Upper lobe of left lung (tissue), 6 donors: ENCODE measurements around the gene SRPK1. TPM values are rescaled to one million over a fixed set of nuclear protein-coding genes. Genes with fewer than 3 reads are reported as not detected.
"Not testable (repeated sequence)": the region's sequence is repeated elsewhere in the genome, so short reads cannot be mapped to it uniquely, and the experiment has no call there.

Source experiments
- ATAC-seq, 2 donors: fragments of 200-7000 bp; cut with Tn5 transposase; one replicate each; pipeline ENCODE4 v1.9.1; 2022; ENCODE audit warnings: mild to moderate bottlenecking in 2 of 2, moderate library complexity in 2 of 2; ENCODE audit not compliant: low FRiP score in 2 of 2
- DNase-seq, 2 donors: peaks; one replicate each; pipeline ENCODE4 v3.0.0-alpha.2; 2019 to 2020
- H3K27ac ChIP-seq, 4 donors: fragments of 200-600 bp; sonication (generic); one replicate each; pipeline ENCODE4 v1.5.1; 2016 to 2019
- H3K27me3 ChIP-seq, 4 donors: fragments of 200-600 bp; sonication (generic); one replicate each; pipeline ENCODE4 v1.5.1; 2017 to 2019
- H3K36me3 ChIP-seq, 4 donors: fragments of 200-600 bp; sonication (generic); one replicate each; pipeline ENCODE4 v1.5.1; 2016 to 2019
- H3K4me1 ChIP-seq, 4 donors: fragments of 200-600 bp; sonication (generic); one replicate each; pipeline ENCODE4 v1.5.1; 2018 to 2019
- H3K4me3 ChIP-seq, 4 donors: fragments of 200-600 bp; sonication (generic); one replicate each; pipeline ENCODE4 v1.5.1; 2017 to 2019; ENCODE audit warnings: mild to moderate bottlenecking in 2 of 4, moderate library complexity in 1 of 4
- H3K9me3 ChIP-seq, 4 donors: fragments of 200-600 bp; sonication (generic); one replicate each; pipeline ENCODE4 v1.5.1; 2018 to 2019
- EP300 ChIP-seq, 4 donors: sonication (generic); formaldehyde crosslinking; IDR thresholded peaks; one replicate each; pipeline ENCODE4 v1.5.1; 2017; ENCODE audit warnings: antibody characterized with exemption in 4 of 4, control low read depth in 2 of 4
- POLR2A ChIP-seq, 4 donors: fragments of 450-650 bp; IDR thresholded peaks; one replicate each; pipeline ENCODE4 v1.5.1; 2016 to 2017; ENCODE audit warnings: antibody characterized with exemption in 4 of 4, mild to moderate bottlenecking in 2 of 4
- POLR2AphosphoS5 ChIP-seq, 2 donors: sonication (generic); formaldehyde crosslinking; IDR thresholded peaks; one replicate each; pipeline ENCODE4 v1.5.1; 2017; ENCODE audit warnings: antibody characterized with exemption in 2 of 2
- whole genome bisulfite sequencing, 2 donors: methylation state at CpG; one replicate each; pipeline ENCODE4 v1.1.5; 2017 to 2018; 5-methylcytosine and 5-hydroxymethylcytosine counted together
- total RNA-seq, 6 donors: library from RNA; depleted of rRNA in 4 of 6; stranded (reverse); fragments of >200 nt in 4 of 6; gene quantifications; one replicate each; pipeline versions ENCODE4 v1.1.0 to v1.2.1, GENCODE V29; 2016 to 2021
- TF ChIP-seq, protein P1 (sequence below), 6 experiments: fragments of 450-650 bp in 4 of 6; fragments of 200-600 bp in 2 of 6; sonication (generic) in 2 of 6; IDR thresholded peaks; one replicate each; pipeline ENCODE4 v1.5.1; 2016 to 2019; ENCODE audit warnings: antibody characterized with exemption in 6 of 6
- donor health status: DM: no; HTN: no; CAD: no; lungs with moderate emphysema.
- donor health status: DM: no; HTN: yes; CAD: no; lungs with severe emphysema.

The SRPK1 gene
- total RNA-seq, 6 donors from 2014 or later = 24.5 to 68.5 (median 42.7) TPM

GRCh38 chr6:35919827-35920751, 809 bp downstream of the SRPK1 start:
- Histone ChIP-seq H3K36me3 (peaks cover 0 to 10% (median 0%) of the 10 kb centered on the region in 4 donors), H3K4me1 (peaks cover 16 to 33% (median 24%) of the 10 kb centered on the region in 4 donors), H3K9me3 (no peaks in the 10 kb centered on the region), H3K27me3 (no peaks in the 10 kb centered on the region), H3K27ac (peak overlapping the region; percentile 79 to 95 (median 88)), H3K4me3 (peak overlapping the region; percentile 56 to 99 (median 78))
- ATAC-seq = peak; percentile 65 to 86
- peak; percentile 71 to 73 for DNase-seq
- WGBS, 2 donors = 1 to 2% methylated on average over 23 to 39 of the region's 50 CpGs
- TF ChIP-seq POLR2A (IDR thresholded peaks at IDR 0.05) (peak in 2 of 4 donors; percentile 17 to 37), POLR2AphosphoS5 (IDR thresholded peaks at IDR 0.05) (peak; percentile 17 to 69), EP300 (IDR thresholded peaks at IDR 0.05) (no peak)

- H3K4me1 ChIP-seq = peaks cover 16 to 33% (median 24%) of the 10 kb centered on the region in 4 donors
- H3K36me3 ChIP-seq = peaks cover 0 to 15% (median 0%) of the 10 kb centered on the region in 4 donors
- TF ChIP-seq POLR2AphosphoS5 (IDR thresholded peaks at IDR 0.05) = no peak
- TF ChIP-seq, protein P1, sequence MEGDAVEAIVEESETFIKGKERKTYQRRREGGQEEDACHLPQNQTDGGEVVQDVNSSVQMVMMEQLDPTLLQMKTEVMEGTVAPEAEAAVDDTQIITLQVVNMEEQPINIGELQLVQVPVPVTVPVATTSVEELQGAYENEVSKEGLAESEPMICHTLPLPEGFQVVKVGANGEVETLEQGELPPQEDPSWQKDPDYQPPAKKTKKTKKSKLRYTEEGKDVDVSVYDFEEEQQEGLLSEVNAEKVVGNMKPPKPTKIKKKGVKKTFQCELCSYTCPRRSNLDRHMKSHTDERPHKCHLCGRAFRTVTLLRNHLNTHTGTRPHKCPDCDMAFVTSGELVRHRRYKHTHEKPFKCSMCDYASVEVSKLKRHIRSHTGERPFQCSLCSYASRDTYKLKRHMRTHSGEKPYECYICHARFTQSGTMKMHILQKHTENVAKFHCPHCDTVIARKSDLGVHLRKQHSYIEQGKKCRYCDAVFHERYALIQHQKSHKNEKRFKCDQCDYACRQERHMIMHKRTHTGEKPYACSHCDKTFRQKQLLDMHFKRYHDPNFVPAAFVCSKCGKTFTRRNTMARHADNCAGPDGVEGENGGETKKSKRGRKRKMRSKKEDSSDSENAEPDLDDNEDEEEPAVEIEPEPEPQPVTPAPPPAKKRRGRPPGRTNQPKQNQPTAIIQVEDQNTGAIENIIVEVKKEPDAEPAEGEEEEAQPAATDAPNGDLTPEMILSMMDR (IDR thresholded peaks at IDR 0.05) = no peak
- no peak for TF ChIP-seq EP300 (IDR thresholded peaks at IDR 0.05)
- TF ChIP-seq POLR2A (IDR thresholded peaks at IDR 0.05) = no peak
- 18 to 29% methylated on average over 9 of the region's 9 CpGs for WGBS, 2 donors
- no peak for DNase-seq
- H3K9me3 ChIP-seq = no peaks in the 10 kb centered on the region
- peak; percentile 34 to 66 for ATAC-seq
- H3K27ac ChIP-seq = peak overlapping the region; percentile 79 to 95 (median 88)
- peak overlapping the region; percentile 4 to 99 (median 78) for H3K4me3 ChIP-seq
- no peaks in the 10 kb centered on the region for H3K27me3 ChIP-seq
Observed at GRCh38 chr6:35919085-35919826, 1.6 kb downstream of the SRPK1 start.

- DNase-seq, H3K9me3 ChIP-seq, H3K27ac ChIP-seq, ATAC-seq, H3K4me3 ChIP-seq, H3K27me3 ChIP-seq: not testable (repeated sequence)
- H3K36me3 ChIP-seq = peaks cover 0 to 31% (median 0%) of the 10 kb centered on the region in 4 donors
- H3K4me1 ChIP-seq = peaks cover 16 to 28% (median 20%) of the 10 kb centered on the region in 4 donors
- 94 to 96% methylated on average over 6 of the region's 6 CpGs for WGBS, 2 donors
Observed at GRCh38 chr6:35916893-35917292, 4.0 kb downstream of the SRPK1 start.

DNA sequence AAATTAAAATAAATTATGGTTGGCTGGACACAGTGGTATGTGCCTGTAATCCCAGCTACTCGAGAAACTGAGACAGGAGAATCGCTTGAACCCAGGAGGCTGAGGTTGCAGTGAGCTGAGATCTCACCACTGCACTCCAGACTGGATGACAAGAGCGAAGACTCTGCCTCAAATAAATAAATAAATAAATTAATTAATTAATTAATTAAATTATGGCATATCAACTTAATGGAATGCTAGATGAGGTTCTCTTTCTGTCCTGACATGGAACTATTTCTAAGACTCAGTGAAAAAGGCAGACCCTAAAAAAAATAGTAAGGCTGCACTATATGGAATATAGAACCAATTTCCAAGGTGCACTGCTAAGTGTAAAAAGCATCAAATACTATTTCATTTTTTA, 4.8 kb downstream of the SRPK1 start:
- DNase-seq = no peak
- H3K4me1 ChIP-seq = peaks cover 10 to 20% (median 14%) of the 10 kb centered on the region in 4 donors
- WGBS, 2 donors = 99 to 100% methylated on average over 3 of the region's 3 CpGs
- no peak overlapping the region for H3K4me3 ChIP-seq
- H3K36me3 ChIP-seq = peaks cover 0 to 38% (median under 1%) of the 10 kb centered on the region in 4 donors
- no peaks in the 10 kb centered on the region for H3K9me3 ChIP-seq
- ATAC-seq = no peak
- H3K27ac ChIP-seq = no peak overlapping the region
- no peaks in the 10 kb centered on the region for H3K27me3 ChIP-seq
- TF ChIP-seq POLR2AphosphoS5 (IDR thresholded peaks at IDR 0.05) = no peak
- TF ChIP-seq, protein P1 (IDR thresholded peaks at IDR 0.05) = no peak
- no peak for TF ChIP-seq EP300 (IDR thresholded peaks at IDR 0.05)
- no peak for TF ChIP-seq POLR2A (IDR thresholded peaks at IDR 0.05)

DNA sequence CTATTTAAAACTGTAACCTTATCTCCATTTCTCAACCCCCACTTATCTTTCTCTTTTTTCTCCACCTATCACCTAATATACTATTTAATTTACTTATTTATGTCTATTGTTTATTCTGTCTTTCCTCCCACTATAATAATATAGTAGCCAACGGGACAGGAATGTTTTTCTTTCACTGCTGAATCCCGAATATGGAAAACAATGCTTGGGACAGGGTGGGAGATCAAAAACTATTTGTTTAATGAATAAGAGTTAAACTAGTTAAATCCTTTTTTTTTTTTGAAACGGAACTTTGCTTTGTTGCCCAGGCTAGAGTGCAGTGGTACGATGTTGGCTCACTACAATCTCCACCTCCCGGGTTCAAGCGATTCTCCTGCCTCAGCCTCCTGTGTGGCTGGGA, 6.4 kb downstream of the SRPK1 start:
- TF ChIP-seq POLR2AphosphoS5 (IDR thresholded peaks at IDR 0.05) (no peak), POLR2A (IDR thresholded peaks at IDR 0.05) (no peak), EP300 (IDR thresholded peaks at IDR 0.05) (no peak)
- TF ChIP-seq, protein P1 (IDR thresholded peaks at IDR 0.05) = no peak
- ATAC-seq (no peak), DNase-seq (no peak)
- H3K36me3 ChIP-seq = peaks cover 0 to 46% (median 1%) of the 10 kb centered on the region in 4 donors
- H3K27ac ChIP-seq = no peak overlapping the region
- H3K9me3 ChIP-seq = peaks cover 0 to 6% (median 0%) of the 10 kb centered on the region in 4 donors
- no peak overlapping the region for H3K4me3 ChIP-seq
- 78 to 86% methylated on average over 6 of the region's 6 CpGs for WGBS, 2 donors
- no peaks in the 10 kb centered on the region for H3K27me3 ChIP-seq
- H3K4me1 ChIP-seq = peaks cover 10 to 19% (median 12%) of the 10 kb centered on the region in 4 donors
